ENCODE results near the gene SMYD4. TPM values are rescaled to one million over a fixed set of nuclear protein-coding genes. Genes with fewer than 3 reads are reported as not detected.

Gene SMYD4
- total and polyA plus RNA-seq, 9 of the 15 experiments (the other 6 are each of a cell fraction or from before 2014, with no cell fraction given) = 1.3 to 10.2 (median 6.7) TPM

DNA sequence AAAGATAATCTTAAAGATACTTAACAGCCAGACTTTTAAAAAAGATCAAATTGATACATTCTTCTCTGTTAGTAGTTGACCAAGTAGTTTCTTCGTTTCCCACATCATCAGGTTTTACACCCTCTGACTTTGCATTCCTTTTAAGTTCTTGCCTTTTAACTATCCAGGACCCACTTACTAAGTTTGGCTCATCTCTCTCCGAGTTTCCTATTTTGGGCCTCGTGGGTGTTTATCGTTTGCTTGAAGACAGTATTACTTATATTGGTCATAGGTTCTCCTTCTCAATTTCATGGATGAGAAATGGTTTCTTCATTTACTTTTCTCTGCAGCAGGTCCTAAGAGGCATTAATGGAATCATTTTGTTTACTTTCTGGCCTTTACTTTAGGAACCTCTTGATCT, 43.3 kb upstream of the SMYD4 start (continued):
- TF ChIP-seq, protein P1, sequence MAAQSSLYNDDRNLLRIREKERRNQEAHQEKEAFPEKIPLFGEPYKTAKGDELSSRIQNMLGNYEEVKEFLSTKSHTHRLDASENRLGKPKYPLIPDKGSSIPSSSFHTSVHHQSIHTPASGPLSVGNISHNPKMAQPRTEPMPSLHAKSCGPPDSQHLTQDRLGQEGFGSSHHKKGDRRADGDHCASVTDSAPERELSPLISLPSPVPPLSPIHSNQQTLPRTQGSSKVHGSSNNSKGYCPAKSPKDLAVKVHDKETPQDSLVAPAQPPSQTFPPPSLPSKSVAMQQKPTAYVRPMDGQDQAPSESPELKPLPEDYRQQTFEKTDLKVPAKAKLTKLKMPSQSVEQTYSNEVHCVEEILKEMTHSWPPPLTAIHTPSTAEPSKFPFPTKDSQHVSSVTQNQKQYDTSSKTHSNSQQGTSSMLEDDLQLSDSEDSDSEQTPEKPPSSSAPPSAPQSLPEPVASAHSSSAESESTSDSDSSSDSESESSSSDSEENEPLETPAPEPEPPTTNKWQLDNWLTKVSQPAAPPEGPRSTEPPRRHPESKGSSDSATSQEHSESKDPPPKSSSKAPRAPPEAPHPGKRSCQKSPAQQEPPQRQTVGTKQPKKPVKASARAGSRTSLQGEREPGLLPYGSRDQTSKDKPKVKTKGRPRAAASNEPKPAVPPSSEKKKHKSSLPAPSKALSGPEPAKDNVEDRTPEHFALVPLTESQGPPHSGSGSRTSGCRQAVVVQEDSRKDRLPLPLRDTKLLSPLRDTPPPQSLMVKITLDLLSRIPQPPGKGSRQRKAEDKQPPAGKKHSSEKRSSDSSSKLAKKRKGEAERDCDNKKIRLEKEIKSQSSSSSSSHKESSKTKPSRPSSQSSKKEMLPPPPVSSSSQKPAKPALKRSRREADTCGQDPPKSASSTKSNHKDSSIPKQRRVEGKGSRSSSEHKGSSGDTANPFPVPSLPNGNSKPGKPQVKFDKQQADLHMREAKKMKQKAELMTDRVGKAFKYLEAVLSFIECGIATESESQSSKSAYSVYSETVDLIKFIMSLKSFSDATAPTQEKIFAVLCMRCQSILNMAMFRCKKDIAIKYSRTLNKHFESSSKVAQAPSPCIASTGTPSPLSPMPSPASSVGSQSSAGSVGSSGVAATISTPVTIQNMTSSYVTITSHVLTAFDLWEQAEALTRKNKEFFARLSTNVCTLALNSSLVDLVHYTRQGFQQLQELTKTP (IDR thresholded peaks at IDR 0.05; ENCODE audit: low read depth in 1 of 2, partially characterized antibody in 2 of 2) = no peak
- no peak for TF ChIP-seq RBM39 (optimal IDR thresholded peaks at IDR 0.05; ENCODE audit: low read depth, low read length)

DNA sequence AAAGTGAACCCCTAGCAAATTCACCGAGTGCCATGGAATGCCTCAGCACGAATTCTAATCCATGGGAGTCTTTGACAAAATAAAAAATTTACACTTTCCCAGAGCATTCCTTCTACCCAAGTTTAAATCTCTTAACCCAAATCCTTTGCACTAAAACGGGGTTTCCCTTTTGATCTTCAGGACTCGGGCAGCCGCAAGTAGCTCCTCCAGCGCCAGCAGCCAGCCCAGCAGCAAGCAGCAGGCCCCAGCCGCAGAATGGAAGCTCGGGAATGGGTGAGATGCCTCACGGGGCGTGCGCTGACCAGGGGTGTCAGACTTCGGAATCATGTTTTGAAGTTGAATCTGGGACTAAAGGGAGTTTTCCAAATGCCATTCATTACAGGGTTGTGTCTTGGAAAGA, 42.6 kb upstream of the SMYD4 start:
- in situ Hi-C loops (cut with MboI) (no loop called here), intact Hi-C loops (cut with micrococcal nuclease) (no loop called here)
- Histone ChIP-seq H3K4me3 (no peak overlapping the region), H3K36me3 (ENCODE audit: control insufficient read depth, insufficient read depth, low read length) (peaks cover 68% of the 10 kb centered on the region; the same call in 2 of the 3 replicates), H3K9ac (ENCODE audit: insufficient read depth in 1 of 2, low read depth in 2 of 2, low read length in 2 of 2) (no peak overlapping the region), H3K79me2 (ENCODE audit: control insufficient read depth, insufficient read depth, low read length) (no peaks in the 10 kb centered on the region; the same call in 2 of the 3 replicates), H3K9me1 (ENCODE audit: control insufficient read depth, insufficient read depth, low read length) (peaks cover 3% of the 10 kb centered on the region), H3K27me3 (ENCODE audit: control insufficient read depth in 2 of 2, insufficient read depth in 2 of 2, low read length in 2 of 2) (no peaks in the 10 kb centered on the region), H4K20me1 (replicated peaks; ENCODE audit: control insufficient read depth, insufficient read depth, low read length) (no peaks in the 10 kb centered on the region; the same call in 1 of the 2 replicates), H3K27ac (ENCODE audit: extremely low read depth, low read depth, low read length) (no peak overlapping the region), H3K4me2 (ENCODE audit: insufficient read depth, low read length) (no peak overlapping the region), H2AFZ (ENCODE audit: low read depth, low read length) (no peak overlapping the region), H3K4me1 (replicated peaks in 1 of 2; ENCODE audit: control insufficient read depth in 2 of 2, insufficient read depth in 2 of 2, low read length in 2 of 2) (no peaks in the 10 kb centered on the region), H3K9me3 (replicated peaks; ENCODE audit: control insufficient read depth, insufficient read depth, low read depth, low read length) (no peaks in the 10 kb centered on the region)
- ATAC-seq (no peak), DNase-seq (ENCODE audit: extremely low read depth in 1 of 4, low spot score in 3 of 4) (no peak), FAIRE-seq (no peak)
- 87% methylated on average over 12 of the region's 12 CpGs for WGBS (ENCODE audit: insufficient coverage, low coverage, missing lambda C conversion rate)
- TF ChIP-seq SIN3B (IDR thresholded peaks at IDR 0.05; ENCODE audit: low read depth) (no peak), TOE1 (IDR thresholded peaks at IDR 0.05; ENCODE audit: borderline replicate concordance) (no peak), TOE1 (CRISPR knock-in tag; IDR thresholded peaks at IDR 0.05; ENCODE audit: borderline replicate concordance, low read depth) (no peak)
- TF ChIP-seq, protein P2, sequence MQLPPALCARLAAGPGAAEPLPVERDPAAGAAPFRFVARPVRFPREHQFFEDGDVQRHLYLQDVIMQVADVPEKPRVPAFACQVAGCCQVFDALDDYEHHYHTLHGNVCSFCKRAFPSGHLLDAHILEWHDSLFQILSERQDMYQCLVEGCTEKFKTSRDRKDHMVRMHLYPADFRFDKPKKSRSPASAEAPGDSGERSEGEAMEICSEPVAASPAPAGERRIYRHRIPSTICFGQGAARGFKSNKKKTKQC (CRISPR knock-in tag; IDR thresholded peaks at IDR 0.05) = no peak
- POLR2A ChIA-PET = interaction anchor here (0.7 kb wide), 1 partner anchor 34 kb away, joined by 4 read pairs; no protein-coding TSS in a partner anchor
- CTCF ChIA-PET (ENCODE audit: low intra/inter-chr PET ratio) = no interaction called here
- no TSS peak for BruUV-seq (replicated peaks)

Data from K562 (cell line).